ENCODE data around the gene PLPPR5.
A peak's percentile ranks its signal among the peaks of the same experiment; 100 is the strongest.

The PLPPR5 gene

GRCh38 chr1:98969798-98970490 is 34.7 kb downstream of the PLPPR5 start:
- DNase-seq (ENCODE audit: low spot score), result no peak

GRCh38 chr1:98967122-98967521 is 37.5 kb downstream of the PLPPR5 start:
- no peak for DNase-seq (ENCODE audit: low spot score)

- no peak for DNase-seq (ENCODE audit: low spot score)
These were observed 39.3 kb downstream of the PLPPR5 start for GRCh38 chr1:98965394-98965793.

- DNase-seq (ENCODE audit: low spot score), result no peak
These were observed 40.5 kb downstream of the PLPPR5 start for GRCh38 chr1:98964198-98964597.

- DNase-seq (ENCODE audit: low spot score), result no peak
These were observed 41.5 kb downstream of the PLPPR5 start for GRCh38 chr1:98963064-98963758.

GRCh38 chr1:98962156-98962555 is 42.5 kb downstream of the PLPPR5 start:
- no peak for DNase-seq (ENCODE audit: low spot score)

GRCh38 chr1:98949621-98950020 is 55.0 kb downstream of the PLPPR5 start:
- no peak for DNase-seq (ENCODE audit: low spot score)

- no peak for DNase-seq (ENCODE audit: low spot score)
These were observed 55.5 kb downstream of the PLPPR5 start for GRCh38 chr1:98949166-98949565.

GRCh38 chr1:98947071-98947470 is 57.6 kb downstream of the PLPPR5 start:
- DNase-seq (ENCODE audit: low spot score), result no peak

- no peak for DNase-seq (ENCODE audit: low spot score)
These were observed 64.0 kb downstream of the PLPPR5 start for GRCh38 chr1:98940722-98941079.

GRCh38 chr1:98940069-98940721 is 64.5 kb downstream of the PLPPR5 start:
- DNase-seq (ENCODE audit: low spot score), result no peak

- no peak for DNase-seq (ENCODE audit: low spot score)
These were observed 65.2 kb downstream of the PLPPR5 start for GRCh38 chr1:98939471-98939870.

GRCh38 chr1:98937347-98937746 is 67.3 kb downstream of the PLPPR5 start:
- DNase-seq (ENCODE audit: low spot score), result no peak

GRCh38 chr1:98932184-98932583 is 72.5 kb downstream of the PLPPR5 start:
- no peak for DNase-seq (ENCODE audit: low spot score)

GRCh38 chr1:98931128-98931835 is 73.4 kb downstream of the PLPPR5 start:
- DNase-seq (ENCODE audit: low spot score), result no peak

GRCh38 chr1:98929437-98929836 is 75.2 kb downstream of the PLPPR5 start:
- peak; percentile 16 for DNase-seq (ENCODE audit: low spot score)

- no peak for DNase-seq (ENCODE audit: low spot score)
These were observed 78.1 kb downstream of the PLPPR5 start for GRCh38 chr1:98926597-98926996.

- peak; percentile 30 for DNase-seq (ENCODE audit: low spot score)
These were observed 79.7 kb downstream of the PLPPR5 start for GRCh38 chr1:98924977-98925376.

- no peak for DNase-seq (ENCODE audit: low spot score)
These were observed 81.0 kb downstream of the PLPPR5 start for GRCh38 chr1:98923667-98924066.

GRCh38 chr1:98921817-98922216 is 82.8 kb downstream of the PLPPR5 start:
- no peak for DNase-seq (ENCODE audit: low spot score)

- no peak for DNase-seq (ENCODE audit: low spot score)
These were observed 84.1 kb downstream of the PLPPR5 start for GRCh38 chr1:98920441-98921110.

- DNase-seq (ENCODE audit: low spot score), result no peak
These were observed 85.0 kb downstream of the PLPPR5 start for GRCh38 chr1:98919652-98920051.
